ENCODE results near the gene TRAF6. TPM values are rescaled to one million over a fixed set of nuclear protein-coding genes. Genes with fewer than 3 reads are reported as not detected.

Gene TRAF6
- total and polyA plus RNA-seq, 2 of the 13 experiments (the other 11 are each of a cell fraction or from before 2014, with no cell fraction given) = 3.3 to 5.9 TPM

DNA sequence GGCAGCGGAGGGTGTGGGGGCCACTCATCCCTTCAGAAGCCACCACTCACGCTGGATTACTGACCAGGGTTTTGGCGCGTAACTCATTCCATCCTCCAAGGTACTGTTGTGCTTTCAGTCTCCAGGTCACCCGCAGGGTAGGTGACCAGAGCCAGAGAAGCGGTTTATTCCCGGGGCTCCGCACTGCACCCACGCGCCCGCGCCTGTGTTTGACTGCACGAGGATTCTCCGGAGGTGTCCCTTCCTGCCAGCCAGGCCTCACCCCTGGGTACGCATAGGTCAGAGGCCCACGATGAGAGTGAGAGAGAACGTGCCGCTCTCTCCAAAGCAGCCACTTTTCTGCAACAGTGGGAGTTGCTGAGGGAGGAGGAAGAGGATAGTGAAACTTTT is 55.5 kb downstream of the TRAF6 start:
- Histone ChIP-seq H3K4me2 (ENCODE audit: low read depth, low read length) (no peak overlapping the region), H3K36me3 (replicated peaks in 1 of 2; ENCODE audit: control insufficient read depth in 1 of 2, insufficient read depth in 2 of 2, low read length in 2 of 2) (no peaks in the 10 kb centered on the region), H3K4me3 (replicated peaks in 1 of 3; ENCODE audit: insufficient read depth in 1 of 3, low read depth in 2 of 3, low read length in 3 of 3) (no peak overlapping the region), H2AFZ (ENCODE audit: low read length) (no peak overlapping the region), H3K9ac (ENCODE audit: insufficient read depth, low read depth, low read length) (no peak overlapping the region), H3K79me2 (ENCODE audit: insufficient read depth, low read length) (no peaks in the 10 kb centered on the region), H3K27ac (ENCODE audit: extremely low read length, insufficient read depth, low read length) (no peak overlapping the region), H3K9me3 (ENCODE audit: low read length) (no peaks in the 10 kb centered on the region), H4K20me1 (ENCODE audit: insufficient read depth, low read length) (no peaks in the 10 kb centered on the region), H3K27me3 (ENCODE audit: control insufficient read depth in 1 of 2, insufficient read depth in 2 of 2, low read length in 2 of 2) (peaks cover 3 to 19% of the 10 kb centered on the region in 2 experiments; a peak in 2 of 5 replicates), H3K4me1 (ENCODE audit: insufficient read depth, low read length) (peaks cover 23% of the 10 kb centered on the region)
- POLR2A ChIA-PET = no interaction called here
- FAIRE-seq (no peak), ATAC-seq (no peak), DNase-seq (ENCODE audit: low spot score) (no peak)
- WGBS (ENCODE audit: low lambda C conversion rate) = 79% methylated on average over 15 of the region's 18 CpGs
- intact Hi-C loops (cut with micrococcal nuclease; ENCODE audit: unreplicated experiment) = no loop called here
- no TSS peak for BruUV-seq (replicated peaks)
- CTCF ChIA-PET (ENCODE audit: low intra/inter-chr PET ratio, low total read pairs) = no interaction called here
- in situ Hi-C loops (cut with HindIII; ENCODE audit: extremely low pct_ligation_motif_present, low pct_unique_long_range_greater_than_20kb) = no loop called here
- no peak for TF ChIP-seq JUNB (CRISPR knock-in tag; IDR thresholded peaks at IDR 0.05; ENCODE audit: borderline replicate concordance)
- TF ChIP-seq SRY (CRISPR knock-in tag; IDR thresholded peaks at IDR 0.05) = no peak
- TF ChIP-seq RBM22 (optimal IDR thresholded peaks at IDR 0.05; ENCODE audit: low read length) = no peak
- no peak for TF ChIP-seq TFE3 (CRISPR knock-in tag; IDR thresholded peaks at IDR 0.05)
- TF ChIP-seq ZNF772 (CRISPR knock-in tag; IDR thresholded peaks at IDR 0.05) = no peak
- TF ChIP-seq, protein P1, sequence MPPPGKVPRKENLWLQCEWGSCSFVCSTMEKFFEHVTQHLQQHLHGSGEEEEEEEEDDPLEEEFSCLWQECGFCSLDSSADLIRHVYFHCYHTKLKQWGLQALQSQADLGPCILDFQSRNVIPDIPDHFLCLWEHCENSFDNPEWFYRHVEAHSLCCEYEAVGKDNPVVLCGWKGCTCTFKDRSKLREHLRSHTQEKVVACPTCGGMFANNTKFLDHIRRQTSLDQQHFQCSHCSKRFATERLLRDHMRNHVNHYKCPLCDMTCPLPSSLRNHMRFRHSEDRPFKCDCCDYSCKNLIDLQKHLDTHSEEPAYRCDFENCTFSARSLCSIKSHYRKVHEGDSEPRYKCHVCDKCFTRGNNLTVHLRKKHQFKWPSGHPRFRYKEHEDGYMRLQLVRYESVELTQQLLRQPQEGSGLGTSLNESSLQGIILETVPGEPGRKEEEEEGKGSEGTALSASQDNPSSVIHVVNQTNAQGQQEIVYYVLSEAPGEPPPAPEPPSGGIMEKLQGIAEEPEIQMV (CRISPR knock-in tag; IDR thresholded peaks at IDR 0.05; ENCODE audit: low read depth) = no peak
- no peak for TF ChIP-seq GATA4 (IDR thresholded peaks at IDR 0.05; ENCODE audit: borderline replicate concordance, low read depth)
- TF ChIP-seq SNRNP70 (IDR thresholded peaks at IDR 0.05; ENCODE audit: low read depth, low read length) = no peak
- TF ChIP-seq HNRNPH1 (optimal IDR thresholded peaks at IDR 0.05; ENCODE audit: low read depth, low read length) = no peak
- no peak for TF ChIP-seq ZNF318 (CRISPR knock-in tag; IDR thresholded peaks at IDR 0.05)
- no peak for TF ChIP-seq SNAI1 (CRISPR knock-in tag; IDR thresholded peaks at IDR 0.05; ENCODE audit: borderline replicate concordance)
- TF ChIP-seq TCF12 (IDR thresholded peaks at IDR 0.05) = no peak
- TF ChIP-seq TCF12 (CRISPR knock-in tag; IDR thresholded peaks at IDR 0.05) = no peak
- no peak for TF ChIP-seq RFXAP (CRISPR knock-in tag; IDR thresholded peaks at IDR 0.05; ENCODE audit: borderline replicate concordance)

Measured in HepG2 (cell line).